GM08714 (cell line): ENCODE measurements around the gene SLC35A2.

Source experiments
- H3K4me3 ChIP-seq: fragments of 200-500 bp; sonication (Bioruptor generic); 2 replicates; pipeline ENCODE4 v1.5.1; 2014; ENCODE audit warnings: mild to moderate bottlenecking, low read length, inconsistent platforms
- ZNF274 ChIP-seq: IDR thresholded peaks from 2 replicates; pipeline ENCODE4 v1.6.1; 2012; ENCODE audit warnings: mild to moderate bottlenecking, low read depth, low read length

Gene SLC35A2

GRCh38 chrX:48911412-48912182 is at the start of gene SLC35A2:
TSS of gene SLC35A2 (minus strand) at chrX:48911646. CDS start at chrX:48911636, 10 bp downstream.
- TF ChIP-seq ZNF274: no peak
- H3K4me3 ChIP-seq: peak within 1 kb of the TSS; percentile 96

GRCh38 chrX:48960291-48960690 is 48.8 kb upstream of the SLC35A2 start:
- TF ChIP-seq ZNF274: no peak
- H3K4me3 ChIP-seq: no peak overlapping the region

- H3K4me3 ChIP-seq: peak overlapping the region; percentile 75; the same call in 1 of the 2 replicates
- TF ChIP-seq ZNF274: no peak
These were observed 47.2 kb upstream of the SLC35A2 start for GRCh38 chrX:48958635-48959094.

GRCh38 chrX:48957827-48958634 is 46.6 kb upstream of the SLC35A2 start:
- H3K4me3 ChIP-seq: peak overlapping the region; percentile 75; the same call in 1 of the 2 replicates
- no peak for TF ChIP-seq ZNF274

GRCh38 chrX:48957477-48957826 is 46.0 kb upstream of the SLC35A2 start, which contains the start of gene OTUD5:
TSS of gene OTUD5 (minus strand) at chrX:48957607. CDS start at chrX:48957570, 37 bp downstream.
- H3K4me3 ChIP-seq: peak within 1 kb of the TSS; percentile 71
- no peak for TF ChIP-seq ZNF274

GRCh38 chrX:48956728-48957414 is 45.4 kb upstream of the SLC35A2 start:
- TF ChIP-seq ZNF274: no peak
- H3K4me3 ChIP-seq: peak overlapping the region; percentile 71

GRCh38 chrX:48948589-48948988 is 37.1 kb upstream of the SLC35A2 start:
- H3K4me3 ChIP-seq: no peak overlapping the region
- no peak for TF ChIP-seq ZNF274

- no peak for TF ChIP-seq ZNF274
These were observed 34.3 kb upstream of the SLC35A2 start for GRCh38 chrX:48945517-48946348.

GRCh38 chrX:48942895-48943294 is 31.4 kb upstream of the SLC35A2 start:
- H3K4me3 ChIP-seq: no peak overlapping the region
- no peak for TF ChIP-seq ZNF274

More at GRCh38 chrX:48945517-48946348, 34.3 kb upstream of the SLC35A2 start:
- no peak overlapping the region for H3K4me3 ChIP-seq

- TF ChIP-seq ZNF274: no peak
- no peak overlapping the region for H3K4me3 ChIP-seq
These were observed 29.0 kb upstream of the SLC35A2 start for GRCh38 chrX:48940404-48940955.

GRCh38 chrX:48939524-48940228 is 28.2 kb upstream of the SLC35A2 start:
- no peak overlapping the region; the same call in 1 of the 2 replicates for H3K4me3 ChIP-seq
- TF ChIP-seq ZNF274: no peak

GRCh38 chrX:48938721-48939425 is 27.4 kb upstream of the SLC35A2 start:
- TF ChIP-seq ZNF274: no peak
- H3K4me3 ChIP-seq: no peak overlapping the region; the same call in 1 of the 2 replicates
